HFF-Myc (cell line): ENCODE measurements around the gene WFDC10A.
"Not testable (repeated sequence)": the region's sequence is repeated elsewhere in the genome, so short reads cannot be mapped to it uniquely, and the experiment has no call there.

ENCODE experiments used
- DNase-seq: peaks from one replicate; pipeline ENCODE4 v3.0.0-alpha.2; 2011; ENCODE audit warnings: low read depth; ENCODE audit errors: extremely low read depth
- H3K4me3 ChIP-seq: replicated peaks from 2 replicates; pipeline ENCODE4 v1.5.1; 2011; ENCODE audit warnings: low read depth, mild to moderate bottlenecking, control low read depth, low read length
- CTCF ChIP-seq: IDR thresholded peaks from 2 replicates; pipeline ENCODE4 v1.5.1; 2012; ENCODE audit warnings: mild to moderate bottlenecking, low read depth, low read length, control low read depth; ENCODE audit errors: missing control alignments

The WFDC10A gene

GRCh38 chr20:45646875-45647274 is 17.3 kb downstream of the WFDC10A start:
- no peak for TF ChIP-seq CTCF
- no peak overlapping the region for H3K4me3 ChIP-seq
- no peak for DNase-seq

- H3K4me3 ChIP-seq = no peak overlapping the region
- no peak for TF ChIP-seq CTCF
- no peak for DNase-seq
Measured at GRCh38 chr20:45647441-45648050, 18.0 kb downstream of the WFDC10A start.

DNA sequence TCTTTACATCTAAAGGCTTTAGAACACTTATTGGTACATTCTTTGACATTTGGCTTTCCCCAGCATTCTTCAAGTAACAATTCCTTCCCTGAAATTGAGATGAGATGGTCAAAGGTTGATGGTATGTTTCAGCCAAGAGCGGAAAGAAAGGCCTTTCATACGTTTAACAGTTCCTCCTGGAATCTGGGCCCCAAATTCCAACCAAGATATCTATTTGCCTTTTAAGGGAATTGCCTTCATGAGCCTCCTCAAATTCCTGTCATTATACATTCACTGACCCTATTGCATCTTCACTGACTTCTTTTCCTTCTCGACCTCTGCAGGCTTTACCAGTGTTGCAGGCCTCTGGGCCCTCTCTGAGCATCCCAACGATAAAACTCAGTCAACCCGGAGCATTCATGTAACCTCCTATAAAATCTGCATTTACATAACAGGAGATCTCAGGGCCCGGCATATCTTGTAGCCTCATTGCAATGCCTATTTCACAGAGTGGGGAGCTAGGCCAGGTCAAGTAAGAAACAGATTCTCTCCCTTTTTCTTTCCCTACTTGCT is 19.8 kb downstream of the WFDC10A start:
- no peak for TF ChIP-seq CTCF
- no peak overlapping the region for H3K4me3 ChIP-seq
- DNase-seq = no peak

DNA sequence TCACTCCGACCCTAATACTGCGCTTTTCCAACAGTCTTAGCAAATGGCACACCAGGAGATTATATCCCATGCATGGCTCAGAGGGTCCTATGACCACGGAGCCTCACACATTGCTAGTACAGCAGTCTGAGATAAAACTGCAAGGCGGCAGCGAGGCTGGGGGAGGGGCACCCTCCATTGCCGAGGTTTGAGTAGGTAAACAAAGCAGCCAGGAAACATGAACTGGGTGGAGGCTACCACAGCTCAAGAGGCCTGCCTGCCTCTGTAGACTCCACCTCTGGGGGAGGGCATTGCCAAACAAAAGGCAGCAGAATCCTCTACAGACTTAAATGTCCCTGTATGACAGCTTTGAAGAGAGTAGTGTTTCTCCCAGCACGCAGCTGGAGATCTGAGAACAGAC is 22.2 kb downstream of the WFDC10A start:
- H3K4me3 ChIP-seq = not testable (repeated sequence)

DNA sequence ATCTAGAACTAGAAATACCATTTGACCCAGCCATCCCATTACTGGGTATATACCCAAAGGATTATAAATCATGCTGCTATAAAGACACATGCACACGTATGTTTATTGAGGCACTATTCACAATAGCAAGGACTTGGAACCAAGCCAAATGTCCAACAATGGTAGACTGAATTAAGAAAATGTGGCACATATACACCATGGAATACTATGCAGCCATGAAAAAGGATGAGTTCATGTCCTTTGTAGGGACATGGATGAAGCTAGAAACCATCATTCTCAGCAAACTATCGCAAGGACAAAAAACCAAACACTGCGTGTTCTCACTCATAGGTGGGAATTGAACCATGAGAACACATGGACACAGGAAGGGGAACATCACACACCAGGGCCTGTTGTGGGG is 27.5 kb downstream of the WFDC10A start:
- not testable (repeated sequence) for DNase-seq, H3K4me3 ChIP-seq

More for the DNA sequence above, 22.2 kb downstream of the WFDC10A start:
- not testable (repeated sequence) for DNase-seq

DNA sequence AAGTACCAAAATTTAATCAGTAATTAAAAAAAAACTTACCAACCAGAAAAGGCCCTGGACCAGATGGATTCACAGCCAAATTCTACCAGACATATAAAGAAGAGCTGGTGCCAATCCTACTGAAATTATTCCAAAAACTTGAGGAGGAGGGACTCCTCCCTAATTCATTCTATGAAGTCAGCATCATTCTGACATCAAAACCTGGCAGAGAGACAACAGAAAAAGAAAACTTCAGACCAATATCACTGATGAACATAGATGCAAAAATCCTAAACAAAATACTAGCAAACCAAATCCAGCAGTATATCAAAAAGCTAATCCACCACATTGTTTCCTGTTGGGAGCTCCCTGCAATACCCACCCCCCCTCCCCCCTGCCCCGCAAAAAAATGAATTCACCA is 40.6 kb downstream of the WFDC10A start, which contains the start of gene WFDC11:
WFDC11 (minus strand) TSS at position 101 of the 400 bp plus-strand sequence. CDS start 19,639 bp downstream, outside the sequence.
- DNase-seq = no peak
- H3K4me3 ChIP-seq = no peak within 1 kb of the TSS
- no peak for TF ChIP-seq CTCF

DNA sequence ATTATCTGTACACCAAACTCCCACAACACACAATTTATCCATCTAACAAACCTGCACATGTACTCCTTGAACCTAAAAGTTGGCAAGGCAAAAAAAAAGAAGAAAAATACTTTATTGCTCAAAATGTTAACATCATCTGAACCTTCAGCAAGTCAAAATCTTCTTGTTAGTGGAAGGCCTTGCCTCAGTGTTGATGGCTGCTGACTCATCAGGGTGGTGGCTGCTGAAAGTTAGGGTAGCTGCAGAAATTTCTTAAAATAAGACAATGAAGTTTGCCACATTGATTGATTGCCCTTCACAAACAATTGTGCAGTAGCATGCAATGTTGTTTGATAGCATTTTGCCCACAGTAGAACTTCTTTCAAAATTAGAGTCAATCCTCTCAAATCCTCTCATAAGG is 43.2 kb downstream of the WFDC10A start:
- TF ChIP-seq CTCF = no peak
- no peak for DNase-seq
- H3K4me3 ChIP-seq = no peak overlapping the region

GRCh38 chr20:45679650-45680049 is 50.1 kb downstream of the WFDC10A start:
- no peak overlapping the region for H3K4me3 ChIP-seq
- DNase-seq = no peak
- TF ChIP-seq CTCF = no peak
